ENCODE results near the gene ALAS1. TPM values are rescaled to one million over a fixed set of nuclear protein-coding genes. Genes with fewer than 3 reads are reported as not detected.

ALAS1 gene
- polyA plus RNA-seq, 1 donor (not counting 4 experiments of a cell fraction or from before 2014, with no cell fraction given), result 74.1 TPM

GRCh38 chr3:52155912-52156311 lies 42.0 kb upstream of the ALAS1 start:
- DNase-seq (ENCODE audit: low read depth, low spot score), result no peak
- Histone ChIP-seq H2AFZ (ENCODE audit: control insufficient read depth, low read length) (peak overlapping the region; percentile 33), H3K27ac (ENCODE audit: control insufficient read depth, insufficient read depth, low read length) (no peak overlapping the region), H4K20me1 (ENCODE audit: control insufficient read depth, extremely low read depth, insufficient read depth, low read length) (no peaks in the 10 kb centered on the region), H3K9ac (ENCODE audit: control insufficient read depth, extremely low read depth, insufficient read depth, low read length) (no peak overlapping the region), H3K27me3 (ENCODE audit: control insufficient read depth, extremely low read depth, insufficient read depth, low read length) (no peaks in the 10 kb centered on the region), H3K36me3 (ENCODE audit: control insufficient read depth in 2 of 2, extremely low read depth in 1 of 2, insufficient read depth in 2 of 2, low read length in 2 of 2) (no peaks in the 10 kb centered on the region), H3K4me3 (ENCODE audit: control insufficient read depth in 2 of 3, extremely low read depth in 1 of 3, insufficient read depth in 2 of 3, low read depth in 1 of 3, low read length in 3 of 3) (no peak overlapping the region), H3K4me2 (ENCODE audit: control insufficient read depth, extremely low read depth, insufficient read depth, low read depth, low read length) (no peak overlapping the region), H3K9me3 (ENCODE audit: control insufficient read depth, low read depth, low read length) (no peaks in the 10 kb centered on the region), H3K4me1 (ENCODE audit: control insufficient read depth, extremely low read depth, insufficient read depth, low read length) (peaks cover 6% of the 10 kb centered on the region), H3K9me1 (ENCODE audit: control insufficient read depth, extremely low read depth, insufficient read depth, low read length) (no peaks in the 10 kb centered on the region), H3K79me2 (ENCODE audit: control insufficient read depth, insufficient read depth, low read length) (peaks cover 13% of the 10 kb centered on the region)
- no peak for TF ChIP-seq EZH2 (IDR thresholded peaks at IDR 0.05; ENCODE audit: low read length)
- TF ChIP-seq CTCF (optimal IDR thresholded peaks at IDR 0.05 in 1 of 3, IDR thresholded peaks at IDR 0.05 in 1 of 3, conservative IDR thresholded peaks at IDR 0.05 in 1 of 3; ENCODE audit: extremely low read depth in 1 of 3, insufficient read depth in 2 of 3, low read length in 3 of 3), result no peak
- FAIRE-seq, result no peak
- dilution Hi-C loops (cut with MboI; ENCODE audit: extremely low pct_ligation_motif_present, low sequenced_read_pairs), result no loop called here

GRCh38 chr3:52159503-52159902 lies 38.5 kb upstream of the ALAS1 start:
- Histone ChIP-seq H3K27me3 (ENCODE audit: control insufficient read depth, extremely low read depth, insufficient read depth, low read length) (no peaks in the 10 kb centered on the region), H3K9ac (ENCODE audit: control insufficient read depth, extremely low read depth, insufficient read depth, low read length) (no peak overlapping the region), H2AFZ (ENCODE audit: control insufficient read depth, low read length) (no peak overlapping the region), H3K36me3 (ENCODE audit: control insufficient read depth in 2 of 2, extremely low read depth in 1 of 2, insufficient read depth in 2 of 2, low read length in 2 of 2) (no peaks in the 10 kb centered on the region), H3K9me3 (ENCODE audit: control insufficient read depth, low read depth, low read length) (no peaks in the 10 kb centered on the region), H3K79me2 (ENCODE audit: control insufficient read depth, insufficient read depth, low read length) (no peaks in the 10 kb centered on the region), H3K4me1 (ENCODE audit: control insufficient read depth, extremely low read depth, insufficient read depth, low read length) (no peaks in the 10 kb centered on the region), H3K27ac (ENCODE audit: control insufficient read depth, insufficient read depth, low read length) (no peak overlapping the region), H3K4me3 (ENCODE audit: control insufficient read depth in 2 of 3, extremely low read depth in 1 of 3, insufficient read depth in 2 of 3, low read depth in 1 of 3, low read length in 3 of 3) (no peak overlapping the region), H3K9me1 (ENCODE audit: control insufficient read depth, extremely low read depth, insufficient read depth, low read length) (no peaks in the 10 kb centered on the region), H4K20me1 (ENCODE audit: control insufficient read depth, extremely low read depth, insufficient read depth, low read length) (no peaks in the 10 kb centered on the region), H3K4me2 (ENCODE audit: control insufficient read depth, extremely low read depth, insufficient read depth, low read depth, low read length) (no peak overlapping the region)
- dilution Hi-C loops (cut with MboI; ENCODE audit: extremely low pct_ligation_motif_present, low sequenced_read_pairs), result no loop called here
- FAIRE-seq (no peak), DNase-seq (ENCODE audit: low read depth, low spot score) (no peak)
- TF ChIP-seq EZH2 (IDR thresholded peaks at IDR 0.05; ENCODE audit: low read length), result no peak

GRCh38 chr3:52162250-52162872 lies 35.6 kb upstream of the ALAS1 start:
- H3K4me2 ChIP-seq (ENCODE audit: control insufficient read depth, extremely low read depth, insufficient read depth, low read depth, low read length), result no peak overlapping the region
- no peak overlapping the region for H3K4me3 ChIP-seq (ENCODE audit: control insufficient read depth in 2 of 3, extremely low read depth in 1 of 3, insufficient read depth in 2 of 3, low read depth in 1 of 3, low read length in 3 of 3)
- dilution Hi-C loops (cut with MboI; ENCODE audit: extremely low pct_ligation_motif_present, low sequenced_read_pairs), result no loop called here
- DNase-seq (ENCODE audit: low read depth, low spot score) (no peak), FAIRE-seq (no peak)
- H4K20me1 ChIP-seq (ENCODE audit: control insufficient read depth, extremely low read depth, insufficient read depth, low read length), result no peaks in the 10 kb centered on the region
- no peak overlapping the region for H2AFZ ChIP-seq (ENCODE audit: control insufficient read depth, low read length)
- no peak overlapping the region for H3K27ac ChIP-seq (ENCODE audit: control insufficient read depth, insufficient read depth, low read length)
- H3K4me1 ChIP-seq (ENCODE audit: control insufficient read depth, extremely low read depth, insufficient read depth, low read length), result no peaks in the 10 kb centered on the region
- no peaks in the 10 kb centered on the region for H3K27me3 ChIP-seq (ENCODE audit: control insufficient read depth, extremely low read depth, insufficient read depth, low read length)
- no peaks in the 10 kb centered on the region for H3K79me2 ChIP-seq (ENCODE audit: control insufficient read depth, insufficient read depth, low read length)
- no peaks in the 10 kb centered on the region for H3K9me3 ChIP-seq (ENCODE audit: control insufficient read depth, low read depth, low read length)
- H3K9ac ChIP-seq (ENCODE audit: control insufficient read depth, extremely low read depth, insufficient read depth, low read length), result no peak overlapping the region
- H3K36me3 ChIP-seq (ENCODE audit: control insufficient read depth in 2 of 2, extremely low read depth in 1 of 2, insufficient read depth in 2 of 2, low read length in 2 of 2), result no peaks in the 10 kb centered on the region
- no peak for TF ChIP-seq EZH2 (IDR thresholded peaks at IDR 0.05; ENCODE audit: low read length)
- TF ChIP-seq CTCF (optimal IDR thresholded peaks at IDR 0.05 in 1 of 3, IDR thresholded peaks at IDR 0.05 in 1 of 3, conservative IDR thresholded peaks at IDR 0.05 in 1 of 3; ENCODE audit: extremely low read depth in 1 of 3, insufficient read depth in 2 of 3, low read length in 3 of 3), result no peak
- H3K9me1 ChIP-seq (ENCODE audit: control insufficient read depth, extremely low read depth, insufficient read depth, low read length), result no peaks in the 10 kb centered on the region
